ENCODE measurements around the gene TM4SF4. TPM values are rescaled to one million over a fixed set of nuclear protein-coding genes. Genes with fewer than 3 reads are reported as not detected.

The TM4SF4 gene
- total and polyA plus RNA-seq, 2 experiments from 2014 or later = not detected

GRCh38 chr3:149479621-149480325, 5.3 kb downstream of the TM4SF4 start:
- Mint-ChIP-seq H3K27me3 (ENCODE audit: insufficient read depth, low read depth, poor library complexity) (peaks cover 4% of the 10 kb centered on the region), H3K4me3 (no peak overlapping the region), H3K9me3 (no peaks in the 10 kb centered on the region), H3K27ac (no peak overlapping the region), H3K36me3 (ENCODE audit: low read depth) (no peaks in the 10 kb centered on the region), H3K4me1 (peaks cover 4% of the 10 kb centered on the region)
- TF ChIP-seq POLR2AphosphoS5 (IDR thresholded peaks at IDR 0.05; ENCODE audit: low read depth) (no peak), NANOG (IDR thresholded peaks at IDR 0.05; ENCODE audit: borderline replicate concordance) (no peak), ZNF114 (CRISPR knock-in tag; IDR thresholded peaks at IDR 0.05) (no peak)
- TF ChIP-seq, protein P1, sequence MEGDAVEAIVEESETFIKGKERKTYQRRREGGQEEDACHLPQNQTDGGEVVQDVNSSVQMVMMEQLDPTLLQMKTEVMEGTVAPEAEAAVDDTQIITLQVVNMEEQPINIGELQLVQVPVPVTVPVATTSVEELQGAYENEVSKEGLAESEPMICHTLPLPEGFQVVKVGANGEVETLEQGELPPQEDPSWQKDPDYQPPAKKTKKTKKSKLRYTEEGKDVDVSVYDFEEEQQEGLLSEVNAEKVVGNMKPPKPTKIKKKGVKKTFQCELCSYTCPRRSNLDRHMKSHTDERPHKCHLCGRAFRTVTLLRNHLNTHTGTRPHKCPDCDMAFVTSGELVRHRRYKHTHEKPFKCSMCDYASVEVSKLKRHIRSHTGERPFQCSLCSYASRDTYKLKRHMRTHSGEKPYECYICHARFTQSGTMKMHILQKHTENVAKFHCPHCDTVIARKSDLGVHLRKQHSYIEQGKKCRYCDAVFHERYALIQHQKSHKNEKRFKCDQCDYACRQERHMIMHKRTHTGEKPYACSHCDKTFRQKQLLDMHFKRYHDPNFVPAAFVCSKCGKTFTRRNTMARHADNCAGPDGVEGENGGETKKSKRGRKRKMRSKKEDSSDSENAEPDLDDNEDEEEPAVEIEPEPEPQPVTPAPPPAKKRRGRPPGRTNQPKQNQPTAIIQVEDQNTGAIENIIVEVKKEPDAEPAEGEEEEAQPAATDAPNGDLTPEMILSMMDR (conservative IDR thresholded peaks at IDR 0.05; ENCODE audit: low read depth in 2 of 2) = no peak
- Histone ChIP-seq H3K36me3 (ENCODE audit: insufficient read depth) (no peaks in the 10 kb centered on the region), H3K27ac (ENCODE audit: low read depth) (no peak overlapping the region), H3K4me2 (no peak overlapping the region), H3K4me1 (ENCODE audit: insufficient read depth) (peaks cover 3% of the 10 kb centered on the region; the same call in 1 of the 2 replicates), H2AFZ (peak overlapping the region; percentile 96), H3K79me2 (replicated peaks; ENCODE audit: insufficient read depth) (no peaks in the 10 kb centered on the region), H4K20me1 (replicated peaks; ENCODE audit: insufficient read depth) (no peaks in the 10 kb centered on the region), H3K27me3 (ENCODE audit: insufficient read depth) (no peaks in the 10 kb centered on the region), H3K4me3 (no peak overlapping the region), H3K9me2 (ENCODE audit: insufficient read depth) (0 out of 2 replicates have a peak, but pooled peaks cover 3% of the 10 kb centered on the region), H3F3A (replicated peaks; ENCODE audit: low read depth) (no peaks in the 10 kb centered on the region)
- ATAC-seq (peak; percentile 27; the same call in 1 of the 3 replicates), DNase-seq (ENCODE audit: low spot score) (peak; percentile 9)

DNA sequence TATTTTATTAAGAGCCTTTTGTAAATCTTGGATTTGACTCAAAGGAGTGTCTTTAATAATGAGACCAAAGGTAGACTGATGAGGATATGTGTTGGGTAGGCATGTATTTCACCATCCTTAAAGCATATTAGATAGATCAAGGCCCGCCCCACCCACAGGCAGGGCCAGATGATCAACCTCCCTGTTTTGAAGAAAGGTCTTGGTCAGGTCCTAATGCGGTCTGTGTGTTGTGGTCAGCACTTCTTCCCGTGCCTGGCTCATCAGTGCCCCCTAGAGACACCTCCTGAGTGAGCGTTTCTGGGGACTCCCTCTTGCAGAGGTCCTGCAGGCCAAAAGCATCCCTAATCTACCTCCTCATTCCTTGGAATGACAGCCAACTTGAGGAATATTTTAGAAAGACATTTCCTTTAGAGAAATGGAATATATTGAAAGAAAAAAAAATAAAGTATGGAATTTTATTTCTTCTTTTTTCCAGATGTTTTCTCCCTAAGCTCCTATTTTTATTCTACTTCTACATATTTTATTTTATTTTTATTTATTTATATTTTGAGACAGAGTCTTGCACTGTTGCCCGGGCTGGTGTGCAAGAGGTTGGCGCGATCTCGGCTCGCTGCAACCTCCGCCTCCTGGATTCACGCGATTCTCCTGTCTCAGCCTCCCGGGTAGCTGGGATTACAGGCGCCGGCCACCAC, 6.0 kb downstream of the TM4SF4 start:
- no peak overlapping the region for H3K27ac ChIP-seq (ENCODE audit: low read depth)
- no peaks in the 10 kb centered on the region for H3K36me3 ChIP-seq (ENCODE audit: insufficient read depth)
- no peaks in the 10 kb centered on the region for H4K20me1 ChIP-seq (replicated peaks; ENCODE audit: insufficient read depth)
- Mint-ChIP-seq H3K36me3 (ENCODE audit: low read depth) (no peaks in the 10 kb centered on the region), H3K27ac (no peak overlapping the region), H3K27me3 (ENCODE audit: insufficient read depth, low read depth, poor library complexity) (peaks cover 4% of the 10 kb centered on the region), H3K4me3 (no peak overlapping the region), H3K9me3 (no peaks in the 10 kb centered on the region), H3K4me1 (peaks cover 4% of the 10 kb centered on the region)
- H3K27me3 ChIP-seq (ENCODE audit: insufficient read depth) = no peaks in the 10 kb centered on the region
- H3K9me2 ChIP-seq (ENCODE audit: insufficient read depth) = no peaks in the 10 kb centered on the region
- H2AFZ ChIP-seq = peak overlapping the region; percentile 96
- TF ChIP-seq, protein P2, sequence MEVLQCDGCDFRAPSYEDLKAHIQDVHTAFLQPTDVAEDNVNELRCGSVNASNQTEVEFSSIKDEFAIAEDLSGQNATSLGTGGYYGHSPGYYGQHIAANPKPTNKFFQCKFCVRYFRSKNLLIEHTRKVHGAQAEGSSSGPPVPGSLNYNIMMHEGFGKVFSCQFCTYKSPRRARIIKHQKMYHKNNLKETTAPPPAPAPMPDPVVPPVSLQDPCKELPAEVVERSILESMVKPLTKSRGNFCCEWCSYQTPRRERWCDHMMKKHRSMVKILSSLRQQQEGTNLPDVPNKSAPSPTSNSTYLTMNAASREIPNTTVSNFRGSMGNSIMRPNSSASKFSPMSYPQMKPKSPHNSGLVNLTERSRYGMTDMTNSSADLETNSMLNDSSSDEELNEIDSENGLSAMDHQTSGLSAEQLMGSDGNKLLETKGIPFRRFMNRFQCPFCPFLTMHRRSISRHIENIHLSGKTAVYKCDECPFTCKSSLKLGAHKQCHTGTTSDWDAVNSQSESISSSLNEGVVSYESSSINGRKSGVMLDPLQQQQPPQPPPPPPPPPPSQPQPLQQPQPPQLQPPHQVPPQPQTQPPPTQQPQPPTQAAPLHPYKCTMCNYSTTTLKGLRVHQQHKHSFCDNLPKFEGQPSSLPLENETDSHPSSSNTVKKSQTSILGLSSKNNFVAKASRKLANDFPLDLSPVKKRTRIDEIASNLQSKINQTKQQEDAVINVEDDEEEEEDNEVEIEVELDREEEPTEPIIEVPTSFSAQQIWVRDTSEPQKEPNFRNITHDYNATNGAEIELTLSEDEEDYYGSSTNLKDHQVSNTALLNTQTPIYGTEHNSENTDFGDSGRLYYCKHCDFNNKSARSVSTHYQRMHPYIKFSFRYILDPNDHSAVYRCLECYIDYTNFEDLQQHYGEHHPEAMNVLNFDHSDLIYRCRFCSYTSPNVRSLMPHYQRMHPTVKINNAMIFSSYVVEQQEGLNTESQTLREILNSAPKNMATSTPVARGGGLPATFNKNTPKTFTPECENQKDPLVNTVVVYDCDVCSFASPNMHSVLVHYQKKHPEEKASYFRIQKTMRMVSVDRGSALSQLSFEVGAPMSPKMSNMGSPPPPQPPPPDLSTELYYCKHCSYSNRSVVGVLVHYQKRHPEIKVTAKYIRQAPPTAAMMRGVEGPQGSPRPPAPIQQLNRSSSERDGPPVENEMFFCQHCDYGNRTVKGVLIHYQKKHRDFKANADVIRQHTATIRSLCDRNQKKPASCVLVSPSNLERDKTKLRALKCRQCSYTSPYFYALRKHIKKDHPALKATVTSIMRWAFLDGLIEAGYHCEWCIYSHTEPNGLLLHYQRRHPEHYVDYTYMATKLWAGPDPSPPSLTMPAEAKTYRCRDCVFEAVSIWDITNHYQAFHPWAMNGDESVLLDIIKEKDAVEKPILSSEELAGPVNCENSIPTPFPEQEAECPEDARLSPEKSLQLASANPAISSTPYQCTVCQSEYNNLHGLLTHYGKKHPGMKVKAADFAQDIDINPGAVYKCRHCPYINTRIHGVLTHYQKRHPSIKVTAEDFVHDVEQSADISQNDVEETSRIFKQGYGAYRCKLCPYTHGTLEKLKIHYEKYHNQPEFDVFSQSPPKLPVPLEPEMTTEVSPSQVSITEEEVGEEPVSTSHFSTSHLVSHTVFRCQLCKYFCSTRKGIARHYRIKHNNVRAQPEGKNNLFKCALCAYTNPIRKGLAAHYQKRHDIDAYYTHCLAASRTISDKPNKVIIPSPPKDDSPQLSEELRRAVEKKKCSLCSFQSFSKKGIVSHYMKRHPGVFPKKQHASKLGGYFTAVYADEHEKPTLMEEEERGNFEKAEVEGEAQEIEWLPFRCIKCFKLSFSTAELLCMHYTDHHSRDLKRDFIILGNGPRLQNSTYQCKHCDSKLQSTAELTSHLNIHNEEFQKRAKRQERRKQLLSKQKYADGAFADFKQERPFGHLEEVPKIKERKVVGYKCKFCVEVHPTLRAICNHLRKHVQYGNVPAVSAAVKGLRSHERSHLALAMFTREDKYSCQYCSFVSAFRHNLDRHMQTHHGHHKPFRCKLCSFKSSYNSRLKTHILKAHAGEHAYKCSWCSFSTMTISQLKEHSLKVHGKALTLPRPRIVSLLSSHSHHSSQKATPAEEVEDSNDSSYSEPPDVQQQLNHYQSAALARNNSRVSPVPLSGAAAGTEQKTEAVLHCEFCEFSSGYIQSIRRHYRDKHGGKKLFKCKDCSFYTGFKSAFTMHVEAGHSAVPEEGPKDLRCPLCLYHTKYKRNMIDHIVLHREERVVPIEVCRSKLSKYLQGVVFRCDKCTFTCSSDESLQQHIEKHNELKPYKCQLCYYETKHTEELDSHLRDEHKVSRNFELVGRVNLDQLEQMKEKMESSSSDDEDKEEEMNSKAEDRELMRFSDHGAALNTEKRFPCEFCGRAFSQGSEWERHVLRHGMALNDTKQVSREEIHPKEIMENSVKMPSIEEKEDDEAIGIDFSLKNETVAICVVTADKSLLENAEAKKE (CRISPR knock-in tag; IDR thresholded peaks at IDR 0.05) = peak; percentile 21; the same call in 1 of the 2 replicates
- TF ChIP-seq, protein P1 (conservative IDR thresholded peaks at IDR 0.05; ENCODE audit: low read depth in 2 of 2) = peak; percentile 86 to 99
- no peak for TF ChIP-seq STAT1 (IDR thresholded peaks at IDR 0.05; ENCODE audit: unreplicated experiment)
- DNase-seq (ENCODE audit: low spot score) = peak; percentile 88
- no peaks in the 10 kb centered on the region for H3F3A ChIP-seq (replicated peaks; ENCODE audit: low read depth)
- H3K79me2 ChIP-seq (replicated peaks; ENCODE audit: insufficient read depth) = no peaks in the 10 kb centered on the region
- ATAC-seq = peak; percentile 100
- H3K4me1 ChIP-seq (ENCODE audit: insufficient read depth) = peaks cover 3% of the 10 kb centered on the region; the same call in 1 of the 2 replicates
- H3K4me3 ChIP-seq = no peak overlapping the region
- H3K4me2 ChIP-seq = no peak overlapping the region

All from GM23338 (cell line).